H1 (cell line): ENCODE data around the gene VCP. TPM values are rescaled to one million over a fixed set of nuclear protein-coding genes. Genes with fewer than 3 reads are reported as not detected.

Experiments
- CTCF ChIA-PET: fragments of 300-600 bp; sonication (Branson Sonifier 250); formaldehyde crosslinking; loops from one replicate; lab custom pipeline; 2021; ENCODE audit not compliant: partially characterized antibody; lab: Charles Lee
- POLR2A ChIA-PET: fragments of 300-600 bp; sonication (Branson Sonifier 250); formaldehyde crosslinking; loops from one replicate; lab custom pipeline; 2021; ENCODE audit warnings: inconsistent platforms; ENCODE audit not compliant: partially characterized antibody; lab: Charles Lee
- DNase-seq, 2 experiments: peaks; one replicate each; pipeline versions ENCODE4 v3.0.0 to v3.0.0-alpha.2; 2010 to 2022; ENCODE audit warnings: low spot score in 2 of 2, low read depth in 1 of 2, mixed read lengths in 1 of 2
- FAIRE-seq: peaks from 2 replicates; lab custom pipeline; 2011; peaks lifted over from hg19 to GRCh38; lab: Jason Lieb, UNC
- H2AFZ ChIP-seq: 2 replicates; pipeline ENCODE4 v1.8.1; 2012; ENCODE audit warnings: low read length, inconsistent platforms
- H2AK5ac ChIP-seq: 2 replicates; pipeline ENCODE4 v1.6.1; 2013; ENCODE audit warnings: low read depth, low read length
- H2BK120ac ChIP-seq: replicated peaks from 2 replicates; pipeline ENCODE3; 2013; ENCODE audit warnings: low read depth, low read length, inconsistent platforms
- H2BK12ac ChIP-seq: 2 replicates; pipeline ENCODE4 v1.6.1; 2013; ENCODE audit warnings: low read depth, low read length
- H2BK15ac ChIP-seq: 2 replicates; pipeline ENCODE4 v1.6.1; 2013; ENCODE audit warnings: low read length
- H2BK20ac ChIP-seq: 2 replicates; pipeline ENCODE4 v1.6.1; 2013; ENCODE audit warnings: low read length
- H2BK5ac ChIP-seq: 2 replicates; pipeline ENCODE4 v1.6.1; 2013; ENCODE audit warnings: low read depth, low read length
- H3K14ac ChIP-seq: 2 replicates; pipeline ENCODE4 v1.6.1; 2013; ENCODE audit warnings: inconsistent platforms; ENCODE audit not compliant: insufficient read length
- H3K18ac ChIP-seq: 2 replicates; pipeline ENCODE4 v1.6.1; 2013; ENCODE audit warnings: low read length; ENCODE audit errors: extremely low read depth
- H3K23ac ChIP-seq: 2 replicates; pipeline ENCODE4 v1.6.1; 2013; ENCODE audit warnings: inconsistent platforms; ENCODE audit not compliant: insufficient read length
- H3K23me2 ChIP-seq: 2 replicates; pipeline ENCODE4 v1.6.1; 2013; ENCODE audit warnings: low read depth, low read length
- H3K27ac ChIP-seq: 2 replicates; pipeline ENCODE4 v1.6.1; 2011; ENCODE audit warnings: low read depth, low read length, inconsistent platforms
- H3K27me3 ChIP-seq, 4 experiments: replicated peaks in 1 of 4; 1 replicate in 1 of 4; 2 replicates in 3 of 4; pipeline versions ENCODE4 v1.6.1 to v1.8.1; 2011 to 2013; ENCODE audit warnings: low read length in 3 of 4, mild to moderate bottlenecking in 3 of 4, inconsistent platforms in 2 of 4, mixed read lengths in 2 of 4, moderate library complexity in 1 of 4; ENCODE audit not compliant: control insufficient read depth in 3 of 4, insufficient read depth in 3 of 4; ENCODE audit errors: extremely low read depth in 1 of 4
- H3K36me3 ChIP-seq, 4 experiments: 2 replicates each; pipeline versions ENCODE4 v1.6.1 to v1.8.1; 2011 to 2013; ENCODE audit warnings: mild to moderate bottlenecking in 4 of 4, low read length in 3 of 4, moderate library complexity in 2 of 4, control low read depth in 1 of 4, inconsistent platforms in 1 of 4; ENCODE audit not compliant: insufficient read depth in 4 of 4, control insufficient read depth in 2 of 4
- H3K4ac ChIP-seq: replicated peaks from 2 replicates; pipeline ENCODE3; 2013; ENCODE audit warnings: low read length, low read depth, mixed read lengths, inconsistent platforms; ENCODE audit not compliant: insufficient read length
- H3K4me1 ChIP-seq, 4 experiments: replicated peaks in 1 of 4; 1 replicate in 1 of 4; 2 replicates in 3 of 4; pipeline versions ENCODE4 v1.6.1 to v1.8.1; 2011 to 2013; ENCODE audit warnings: low read length in 3 of 4, inconsistent platforms in 2 of 4, mixed read lengths in 1 of 4; ENCODE audit not compliant: insufficient read depth in 4 of 4, control insufficient read depth in 3 of 4
- H3K4me2 ChIP-seq, 2 experiments: 2 replicates each; pipeline versions ENCODE4 v1.6.1 to v1.8.1; 2011 to 2013; ENCODE audit warnings: low read depth in 2 of 2, low read length in 2 of 2, control low read depth in 1 of 2, inconsistent platforms in 1 of 2, mild to moderate bottlenecking in 1 of 2; ENCODE audit not compliant: insufficient read depth in 1 of 2
- H3K4me3 ChIP-seq, 4 experiments: fragments of 200-600, 300-600 bp in 1 of 4; sonication (generic), shearing (Covaris generic), sonication (Bioruptor Twin) in 1 of 4; 2 replicates each; pipeline versions ENCODE4 v1.5.1 to v1.8.1; 2011 to 2016; ENCODE audit warnings: low read length in 4 of 4, low read depth in 3 of 4, control low read depth in 2 of 4, inconsistent platforms in 2 of 4, mild to moderate bottlenecking in 2 of 4, mixed read lengths in 1 of 4, moderate library complexity in 1 of 4; ENCODE audit not compliant: insufficient read depth in 2 of 4; ENCODE audit errors: extremely low read depth in 1 of 4
- H3K56ac ChIP-seq: replicated peaks from 2 replicates; pipeline ENCODE3; 2013; ENCODE audit warnings: low read depth, mild to moderate bottlenecking, mixed read lengths, low read length, inconsistent platforms; ENCODE audit not compliant: insufficient read length
- H3K79me1 ChIP-seq: 2 replicates; pipeline ENCODE4 v1.6.1; 2013; ENCODE audit warnings: low read depth, low read length, control low read depth
- H3K79me2 ChIP-seq, 2 experiments: 2 replicates each; pipeline versions ENCODE4 v1.6.1 to v1.8.1; 2012 to 2013; ENCODE audit warnings: low read length in 2 of 2, mild to moderate bottlenecking in 2 of 2, inconsistent platforms in 1 of 2; ENCODE audit not compliant: insufficient read depth in 2 of 2, control insufficient read depth in 1 of 2
- H3K9ac ChIP-seq, 4 experiments: replicated peaks in 1 of 4; 1 replicate in 1 of 4; 2 replicates in 3 of 4; pipeline versions ENCODE4 v1.6.1 to v1.8.1; 2011 to 2013; ENCODE audit warnings: low read depth in 3 of 4, low read length in 3 of 4, control low read depth in 2 of 4, mild to moderate bottlenecking in 2 of 4, moderate library complexity in 2 of 4, inconsistent platforms in 1 of 4; ENCODE audit errors: extremely low read depth in 1 of 4
- H3K9me3 ChIP-seq, 2 experiments: 2 replicates each; pipeline versions ENCODE4 v1.6.1 to v1.8.1; 2012 to 2013; ENCODE audit warnings: mild to moderate bottlenecking in 2 of 2, moderate library complexity in 2 of 2, control low read depth in 1 of 2, inconsistent platforms in 1 of 2, low read depth in 1 of 2, low read length in 1 of 2, mixed read lengths in 1 of 2; ENCODE audit not compliant: insufficient read depth in 2 of 2
- H4K20me1 ChIP-seq, 2 experiments: replicated peaks in 1 of 2; 2 replicates each; pipeline versions ENCODE3 to v1.8.1; 2011 to 2013; ENCODE audit warnings: inconsistent platforms in 2 of 2, low read length in 2 of 2, mild to moderate bottlenecking in 1 of 2; ENCODE audit not compliant: insufficient read depth in 2 of 2, control insufficient read depth in 1 of 2
- H4K5ac ChIP-seq: 2 replicates; pipeline ENCODE4 v1.6.1; 2013; ENCODE audit warnings: low read length, low read depth, mixed read lengths, inconsistent platforms; ENCODE audit not compliant: insufficient read length
- H4K8ac ChIP-seq: 2 replicates; pipeline ENCODE4 v1.8.0; 2013; ENCODE audit warnings: mild to moderate bottlenecking, moderate library complexity, low read length, inconsistent platforms; ENCODE audit not compliant: insufficient read depth; ENCODE audit errors: extremely low read depth
- H4K91ac ChIP-seq: replicated peaks from 2 replicates; pipeline ENCODE3; 2013; ENCODE audit warnings: low read length, mixed read lengths, inconsistent platforms; ENCODE audit not compliant: insufficient read length
- HDAC2 ChIP-seq, 2 experiments: fragments of 300-600 bp in 1 of 2; sonication (generic) in 1 of 2; IDR thresholded peaks; 2 replicates each; pipeline ENCODE4 v1.6.1; 2011 to 2012; ENCODE audit warnings: low read depth in 2 of 2, low read length in 2 of 2, mild to moderate bottlenecking in 2 of 2, moderate library complexity in 2 of 2, borderline replicate concordance in 1 of 2, inconsistent platforms in 1 of 2
- KDM1A ChIP-seq: fragments of 200-600, 300-600 bp; sonication (generic); IDR thresholded peaks from 2 replicates; pipeline ENCODE4 v1.7.1; 2016; ENCODE audit warnings: mild to moderate bottlenecking, low read length, borderline replicate concordance
- NANOG ChIP-seq: IDR thresholded peaks from 2 replicates; pipeline ENCODE4 v1.6.1; 2011; ENCODE audit warnings: low read length, low read depth, mild to moderate bottlenecking, inconsistent platforms; ENCODE audit not compliant: insufficient read depth, poor library complexity, severe bottlenecking
- POLR2AphosphoS5 ChIP-seq: IDR thresholded peaks from 2 replicates; pipeline ENCODE4 v1.6.1; 2011; ENCODE audit warnings: low read depth, low read length
- RAD21 ChIP-seq, 2 experiments: IDR thresholded peaks in 1 of 2; conservative IDR thresholded peaks in 1 of 2; 2 replicates each; pipeline ENCODE4 v1.6.1; 2011; ENCODE audit warnings: low read depth in 2 of 2, low read length in 2 of 2, improper control_type of control experiment in 1 of 2, inconsistent platforms in 1 of 2, mild to moderate bottlenecking in 1 of 2, moderate library complexity in 1 of 2
- SP4 ChIP-seq: IDR thresholded peaks from 2 replicates; pipeline ENCODE4 v1.6.1; 2012; ENCODE audit warnings: low read length, inconsistent platforms
- WGBS, 2 experiments: shearing (Covaris generic) in 1 of 2; methylation state at CpG; one replicate each; pipeline versions ENCODE4 v1.1.6 to v1.1.7; 2013 to 2015; ENCODE audit warnings: low lambda C conversion rate in 2 of 2, mixed read lengths in 2 of 2, inconsistent platforms in 1 of 2, low coverage in 1 of 2, missing lambda C conversion rate in 1 of 2; ENCODE audit not compliant: insufficient replicate concordance in 2 of 2, insufficient coverage in 1 of 2, insufficient read length in 1 of 2; ENCODE audit errors: extremely low coverage in 1 of 2, missing lambda C conversion rate in 1 of 2; 5-methylcytosine and 5-hydroxymethylcytosine counted together
- polyA plus RNA-seq, 7 experiments: library from polyadenylated mRNA; depleted of rRNA in 3 of 7; stranded (reverse) in 5 of 7; unstranded in 2 of 7; fragments of >200 nt in 5 of 7; fragments of 200-250 nt in 2 of 7; gene quantifications; 1 replicate in 5 of 7; 2 replicates in 1 of 7; 4 replicates in 1 of 7; pipeline versions ENCODE4 v1.2.1 to v1.2.3, GENCODE V29; 2011 to 2013; ENCODE audit warnings: missing spikeins in 2 of 7, mixed read lengths in 2 of 7
- total RNA-seq: library from RNA; stranded (reverse); fragmentation: NEBNext Ultra II Directional; extraction: Animal tissue kit (Norgen Biotek cat#: 25700); gene quantifications from 2 replicates; pipeline ENCODE4 v1.2.1, GENCODE V29; 2021
- TF ChIP-seq, protein P1 (sequence below): IDR thresholded peaks from 2 replicates; pipeline ENCODE4 v1.6.1; 2012; ENCODE audit warnings: inconsistent platforms
- TF ChIP-seq, protein P2 (sequence below): IDR thresholded peaks from 2 replicates; pipeline ENCODE4 v1.6.1; 2012; ENCODE audit warnings: inconsistent platforms

Gene VCP
- total and polyA plus RNA-seq, 2 of the 8 experiments (the other 6 are each of a cell fraction or from before 2014, with no cell fraction given), result 173 to 375 TPM

DNA sequence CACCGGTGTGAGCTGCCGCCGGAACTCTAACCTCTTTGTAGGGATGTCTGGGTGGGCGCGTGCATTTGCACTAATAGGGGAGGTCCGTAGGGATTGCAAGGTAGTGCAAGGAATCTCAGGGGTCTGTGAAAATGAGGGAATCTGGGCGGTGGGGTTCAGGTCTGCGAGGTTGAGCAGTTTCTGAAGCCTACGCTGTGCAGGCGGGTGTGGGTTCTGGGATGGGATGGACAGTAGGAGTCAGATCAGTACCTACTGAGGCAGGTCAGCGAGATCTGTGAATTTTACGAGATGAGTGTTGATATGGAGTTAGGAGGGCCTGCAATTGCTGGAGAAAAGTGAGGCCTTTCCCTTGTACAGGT lies 44.1 kb upstream of the VCP start:
- TF ChIP-seq POLR2AphosphoS5 (no peak), RAD21 (IDR thresholded peaks at IDR 0.05 in 1 of 2, conservative IDR thresholded peaks at IDR 0.05 in 1 of 2; ENCODE audit: low read depth in 2 of 2, low read length in 2 of 2) (no peak), SP4 (0 out of 2 replicates have a peak, but pooled peaks have one; percentile 6), NANOG (no peak), KDM1A (no peak), HDAC2 (IDR thresholded peaks at IDR 0.05; ENCODE audit: borderline replicate concordance in 1 of 2, low read depth in 2 of 2, low read length in 2 of 2) (0 out of 4 replicates have a peak, but pooled peaks of 1 of the 2 experiments have one; percentile 21)
- TF ChIP-seq, protein P1, sequence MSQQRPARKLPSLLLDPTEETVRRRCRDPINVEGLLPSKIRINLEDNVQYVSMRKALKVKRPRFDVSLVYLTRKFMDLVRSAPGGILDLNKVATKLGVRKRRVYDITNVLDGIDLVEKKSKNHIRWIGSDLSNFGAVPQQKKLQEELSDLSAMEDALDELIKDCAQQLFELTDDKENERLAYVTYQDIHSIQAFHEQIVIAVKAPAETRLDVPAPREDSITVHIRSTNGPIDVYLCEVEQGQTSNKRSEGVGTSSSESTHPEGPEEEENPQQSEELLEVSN, result no peak
- TF ChIP-seq, protein P2, sequence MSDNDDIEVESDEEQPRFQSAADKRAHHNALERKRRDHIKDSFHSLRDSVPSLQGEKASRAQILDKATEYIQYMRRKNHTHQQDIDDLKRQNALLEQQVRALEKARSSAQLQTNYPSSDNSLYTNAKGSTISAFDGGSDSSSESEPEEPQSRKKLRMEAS, result no peak
- TF ChIP-seq, all 59 proteins: peak for 2
- 6% methylated on average over 12 of the region's 12 CpGs; no CpG with 5 or more reads in 1 of the 2 experiments for WGBS, 2 experiments
- Histone ChIP-seq H4K5ac (no peak overlapping the region), H3K27ac (no peak overlapping the region), H3K9me3 (no peaks in the 10 kb centered on the region), H4K8ac (no peak overlapping the region), H2AFZ (peak overlapping the region; percentile 79; the same call in 1 of the 2 replicates), H3K23ac (no peak overlapping the region), H3K4me2 (peak overlapping the region; percentile 53 to 99), H3K79me2 (no peaks in the 10 kb centered on the region), H2AK5ac (no peak overlapping the region), H3K9ac (peak overlapping the region in 3 of 4 experiments; percentile 36 to 63 (median 54); a peak in 6 of 7 replicates), H3K4ac (no peak overlapping the region), H3K14ac (no peak overlapping the region), H2BK5ac (no peak overlapping the region), H3K79me1 (no peaks in the 10 kb centered on the region), H4K91ac (no peak overlapping the region), H2BK15ac (no peak overlapping the region), H4K20me1 (no peaks in the 10 kb centered on the region), H2BK20ac (no peak overlapping the region), H3K27me3 (no peaks in the 10 kb centered on the region), H3K23me2 (peaks cover 18% of the 10 kb centered on the region), H2BK12ac (0 out of 2 replicates have a peak overlapping the region, but pooled peaks have one; percentile 17), H2BK120ac (no peak overlapping the region), H3K18ac (no peak overlapping the region; the same call in 1 of the 2 replicates), H3K4me3 (peak overlapping the region; percentile 49 to 79 (median 65); a peak in 7 of 8 replicates), H3K56ac (no peak overlapping the region), H3K36me3 (no peaks in the 10 kb centered on the region), H3K4me1 (peaks cover 4 to 19% (median 11%) of the 10 kb centered on the region in 4 experiments; a peak in 6 of 7 replicates)
- ChIA-PET CTCF (interaction anchor here (0.6 to 5.5 kb wide), 28 partner anchors 9 to 652 kb away, joined by 3 to 26 read pairs (median 4); no protein-coding TSS in a partner anchor), POLR2A (interaction anchor here (0.6 to 2.7 kb wide), 4 partner anchors 11 to 142 kb away, joined by 3 to 8 read pairs (median 3); partner anchors contain the start of gene UNC13B)
- DNase-seq (no peak), FAIRE-seq (no peak)
